T-helper 22 cell (primary cell): ENCODE measurements around the gene SMYD3.

Source experiments
- DNase-seq: peaks from one replicate; pipeline ENCODE4 v3.0.0-alpha.2; 2020; ENCODE audit warnings: low read depth

Gene SMYD3

GRCh38 chr1:246170574-246171261, 336.4 kb downstream of the SMYD3 start:
- no peak for DNase-seq

DNA sequence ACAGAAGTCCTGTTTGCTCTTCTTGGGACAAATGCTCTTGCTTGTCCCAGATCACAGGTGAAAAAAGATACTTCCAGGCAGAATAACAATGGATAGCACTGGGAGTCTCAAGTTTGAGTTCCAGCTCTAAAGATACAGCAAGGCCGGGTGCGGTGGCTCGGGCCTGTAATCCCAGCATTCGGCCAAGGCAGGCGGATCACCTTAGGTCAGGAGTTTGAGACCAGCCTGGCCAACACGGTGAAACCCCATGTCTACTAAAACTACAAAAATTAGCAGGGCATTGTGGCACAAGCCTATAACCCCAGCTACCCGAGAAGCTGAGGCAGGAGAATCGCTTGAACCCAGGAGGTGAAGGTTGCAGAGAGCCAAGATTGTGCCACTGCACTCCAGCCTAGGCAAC, 337.6 kb downstream of the SMYD3 start:
- no peak for DNase-seq

DNA sequence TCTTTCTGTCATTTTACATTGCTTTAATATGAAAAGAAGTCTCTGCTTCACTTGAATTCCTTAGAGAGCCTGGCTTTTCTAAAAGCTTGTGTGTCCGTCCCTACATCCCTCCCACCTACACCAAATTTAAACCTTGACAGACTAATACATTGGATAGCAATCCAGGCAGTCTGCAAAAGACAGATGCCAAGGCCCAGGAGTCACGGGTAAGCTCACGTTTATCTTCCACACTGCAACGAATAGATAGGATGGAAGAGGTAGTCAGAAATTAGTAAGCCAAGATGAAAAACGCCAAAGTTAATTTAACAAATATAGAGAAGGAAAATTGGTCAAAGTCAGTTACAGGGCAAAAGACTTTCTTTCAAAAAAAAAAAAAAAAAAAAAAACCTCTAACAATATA, 338.1 kb downstream of the SMYD3 start:
- no peak for DNase-seq

- DNase-seq = no peak
Measured at GRCh38 chr1:246166841-246167240, 340.2 kb downstream of the SMYD3 start.

DNA sequence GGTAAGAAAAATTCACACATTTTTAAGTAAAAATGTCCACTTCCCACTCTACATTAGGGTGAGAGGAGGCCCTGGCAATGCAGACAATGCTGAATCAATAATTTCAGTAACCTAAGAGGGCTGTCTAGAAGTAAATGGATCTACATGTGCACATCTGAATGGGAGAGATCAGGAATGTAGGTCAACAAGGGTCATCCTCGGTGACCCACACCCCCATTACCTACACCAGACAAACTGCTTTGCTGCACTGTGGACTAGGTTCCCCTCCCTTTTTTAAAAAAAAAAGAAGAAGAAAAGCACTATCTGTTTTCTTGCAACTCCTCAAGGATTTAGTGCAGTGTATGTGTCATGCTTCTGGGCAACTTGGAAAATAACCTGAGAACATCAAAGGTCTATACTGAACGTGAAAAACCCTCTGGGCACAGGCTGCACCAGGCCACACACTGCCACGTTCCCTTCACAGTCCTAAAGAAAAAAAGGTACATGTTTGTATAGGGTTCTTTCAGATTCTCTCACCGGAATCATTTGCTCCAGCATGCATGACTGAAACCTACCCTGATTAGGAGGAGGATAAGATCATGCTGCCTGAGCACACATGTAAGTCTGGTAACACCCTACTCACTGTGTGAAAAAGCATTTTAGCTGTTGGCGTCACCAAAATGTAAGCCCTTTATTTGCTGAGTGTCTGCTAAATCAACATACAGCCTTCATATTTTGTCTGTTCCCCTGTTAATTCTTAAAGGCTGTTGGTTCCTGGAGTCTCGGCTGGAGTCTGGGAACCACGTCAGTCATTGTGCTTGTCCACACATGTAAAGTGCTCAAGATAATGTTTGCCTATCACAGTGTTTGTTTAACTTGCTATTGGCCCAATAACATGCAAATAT, 341.0 kb downstream of the SMYD3 start:
- DNase-seq = no peak

DNA sequence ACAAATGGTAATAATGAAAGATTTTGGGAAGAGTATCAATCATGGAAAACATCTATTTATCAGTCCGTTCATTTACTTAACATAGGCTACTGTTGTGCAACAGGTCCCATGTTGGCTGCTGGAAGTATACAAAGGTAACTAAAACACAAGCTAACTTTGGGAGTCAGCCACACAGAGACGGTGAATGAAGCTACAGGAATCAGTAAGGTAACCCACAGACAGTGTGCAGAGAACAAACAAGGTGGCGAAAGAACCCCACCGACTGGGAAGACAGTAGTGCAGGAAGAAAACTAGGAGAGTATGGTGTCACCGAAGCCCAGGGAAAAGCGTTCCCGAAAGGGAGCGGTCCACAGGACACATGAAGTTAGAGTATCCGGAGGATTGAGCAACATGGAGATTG, 342.3 kb downstream of the SMYD3 start:
- DNase-seq = no peak

DNA sequence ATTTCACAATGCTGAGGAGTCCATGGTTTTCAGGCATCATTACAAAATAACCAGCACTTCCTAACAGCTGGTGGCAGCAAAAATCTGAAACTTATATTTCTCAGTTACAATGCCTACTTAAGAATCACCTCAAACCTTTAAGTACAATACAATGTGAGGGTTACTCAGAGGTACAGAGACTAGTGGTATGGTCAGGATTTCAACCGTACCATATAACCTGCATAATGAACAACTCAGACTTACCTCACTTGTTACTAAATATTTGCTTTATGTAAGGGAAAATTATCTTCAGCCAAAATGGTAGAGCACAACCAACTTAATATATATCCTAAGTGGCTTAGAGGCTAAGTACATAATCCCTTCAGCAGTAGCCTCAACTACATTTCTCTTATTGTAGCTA, 344.5 kb downstream of the SMYD3 start:
- no peak for DNase-seq

DNA sequence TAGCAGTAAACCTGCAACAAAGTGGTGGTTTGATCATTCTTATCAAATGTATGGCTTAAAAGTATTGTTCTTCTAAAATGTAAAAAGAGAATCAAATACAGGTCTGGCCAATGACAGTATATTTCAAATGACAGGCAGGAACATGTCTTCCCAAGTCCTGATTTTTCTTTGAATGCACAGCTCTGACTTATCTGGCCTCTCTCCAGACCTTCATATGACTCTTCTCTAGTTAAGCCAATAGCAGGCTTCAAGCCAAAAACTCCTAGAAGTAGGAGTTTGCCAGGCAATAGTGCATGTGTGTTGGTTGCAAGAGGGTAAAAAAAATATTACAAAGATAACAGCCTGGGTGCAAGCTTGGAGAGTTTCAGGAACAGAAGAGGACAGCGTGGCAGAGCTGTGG, 345.5 kb downstream of the SMYD3 start:
- DNase-seq = no peak

DNA sequence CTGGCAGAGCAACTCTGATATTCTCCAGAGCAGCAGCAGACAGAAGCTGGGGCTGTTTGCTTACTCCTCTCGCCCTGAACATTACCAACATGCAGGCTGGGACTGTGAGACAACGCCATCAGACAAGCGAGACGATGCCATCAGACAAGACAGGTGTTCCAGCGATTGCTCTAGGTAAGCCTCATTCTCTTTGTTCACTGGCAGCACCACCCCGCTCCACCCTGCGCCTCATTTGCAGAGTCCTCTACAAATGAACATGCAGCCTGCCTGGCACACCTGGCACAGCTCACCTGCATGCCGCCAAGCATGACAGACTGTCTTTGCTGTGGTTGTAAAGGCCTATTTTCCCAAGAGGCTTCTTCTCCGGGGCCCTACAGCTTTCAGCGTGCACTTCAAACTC, 346.2 kb downstream of the SMYD3 start:
- DNase-seq = no peak

DNA sequence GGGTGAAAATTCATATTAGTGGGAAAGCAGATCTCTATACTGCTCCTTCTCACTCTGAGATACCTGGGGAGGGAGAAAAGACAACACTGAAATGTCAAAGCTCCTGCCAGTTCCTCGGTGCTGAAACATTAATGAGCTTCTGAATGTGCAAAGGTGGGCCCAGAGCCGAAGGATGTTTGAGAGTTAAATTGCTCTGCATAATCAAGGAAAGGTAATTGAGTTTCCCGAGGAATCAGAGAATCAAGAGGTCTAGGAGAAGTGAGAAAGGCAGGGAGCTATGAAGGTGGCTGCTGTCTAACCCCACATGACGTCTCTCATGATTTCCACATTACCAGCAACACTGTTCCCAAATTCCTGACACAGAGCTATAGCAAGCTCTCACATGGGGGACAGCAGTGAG, 346.7 kb downstream of the SMYD3 start:
- DNase-seq = no peak

DNA sequence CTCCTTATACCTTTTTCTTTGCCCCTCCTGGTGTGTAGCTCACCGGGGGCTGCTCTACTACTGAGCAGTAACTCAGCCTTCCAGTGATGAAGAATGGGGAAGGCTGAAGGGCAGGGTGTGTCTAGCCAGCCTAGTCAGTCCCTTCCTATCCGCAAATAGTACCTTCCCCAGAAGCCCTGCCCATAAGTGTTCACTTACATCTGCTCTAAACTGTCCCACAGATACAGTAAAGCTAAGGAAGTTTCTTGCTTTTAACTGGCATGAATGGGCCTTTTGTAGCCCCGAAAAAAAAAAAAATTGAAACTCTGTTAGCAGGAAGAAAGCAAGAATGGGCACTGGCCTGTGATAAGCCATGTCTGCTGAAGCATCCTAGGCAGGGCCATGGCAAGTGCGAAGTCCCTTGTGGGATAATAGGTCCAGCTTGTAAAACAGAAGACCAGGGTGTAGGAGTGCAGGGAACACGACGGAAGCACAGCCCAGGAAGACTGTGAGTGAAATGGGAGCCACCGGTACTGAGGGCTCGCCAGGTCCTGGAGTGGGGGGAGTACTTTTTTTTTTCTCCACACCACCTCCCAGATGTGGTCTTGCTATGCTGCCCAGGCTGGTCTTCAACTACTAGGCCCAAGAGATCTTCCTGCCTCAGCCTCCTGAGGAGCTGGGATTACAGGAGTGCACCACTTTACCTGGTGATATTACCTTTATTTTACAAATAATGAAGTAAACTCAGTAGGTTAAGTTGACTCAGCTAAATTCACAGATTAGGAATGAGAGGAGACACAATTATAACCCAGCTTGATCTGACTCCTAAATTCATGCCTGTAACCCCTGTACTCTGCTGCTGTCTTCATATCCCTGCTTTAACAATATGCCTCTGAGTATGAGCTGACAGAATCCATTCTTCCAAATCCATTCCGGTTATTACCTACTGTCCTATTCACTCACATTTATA, 347.5 kb downstream of the SMYD3 start:
- DNase-seq = no peak

DNA sequence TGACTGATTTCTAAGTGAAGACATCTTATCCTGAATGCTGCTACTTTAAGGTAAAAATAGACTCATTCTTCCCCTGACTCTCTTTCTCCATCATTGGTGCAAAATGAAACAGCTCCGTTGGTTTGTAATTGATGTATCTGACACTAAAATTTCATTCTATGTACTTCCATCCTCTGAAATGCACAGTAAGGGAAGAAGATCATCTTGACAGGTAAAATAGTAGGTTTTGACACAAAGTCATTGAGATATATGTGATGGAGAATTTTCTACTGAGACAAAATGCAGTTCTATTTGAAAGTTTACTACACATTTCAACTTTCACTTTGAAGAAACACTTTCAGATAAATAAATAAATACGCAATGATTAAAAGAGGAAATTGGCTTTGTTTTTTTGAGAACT, 348.9 kb downstream of the SMYD3 start:
- DNase-seq = no peak

DNA sequence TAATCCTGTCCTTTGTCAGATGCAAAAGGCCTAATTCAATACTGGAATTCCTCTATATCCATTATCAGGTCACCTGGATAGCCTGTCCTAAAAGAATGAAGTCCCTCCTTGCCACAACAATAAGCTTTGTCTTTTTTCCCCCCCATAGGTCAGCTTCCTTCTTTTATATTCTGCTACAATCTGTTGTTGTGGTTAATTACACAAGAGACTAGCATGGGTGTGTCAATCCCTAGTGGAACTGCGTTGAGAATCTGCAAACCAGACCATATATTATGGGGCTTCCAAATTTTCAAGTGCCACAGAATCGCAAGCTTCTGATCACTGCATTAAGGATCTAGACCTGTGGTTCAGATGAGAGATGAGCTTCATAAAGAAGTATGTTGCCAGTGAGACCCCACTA, 349.6 kb downstream of the SMYD3 start:
- no peak for DNase-seq

DNA sequence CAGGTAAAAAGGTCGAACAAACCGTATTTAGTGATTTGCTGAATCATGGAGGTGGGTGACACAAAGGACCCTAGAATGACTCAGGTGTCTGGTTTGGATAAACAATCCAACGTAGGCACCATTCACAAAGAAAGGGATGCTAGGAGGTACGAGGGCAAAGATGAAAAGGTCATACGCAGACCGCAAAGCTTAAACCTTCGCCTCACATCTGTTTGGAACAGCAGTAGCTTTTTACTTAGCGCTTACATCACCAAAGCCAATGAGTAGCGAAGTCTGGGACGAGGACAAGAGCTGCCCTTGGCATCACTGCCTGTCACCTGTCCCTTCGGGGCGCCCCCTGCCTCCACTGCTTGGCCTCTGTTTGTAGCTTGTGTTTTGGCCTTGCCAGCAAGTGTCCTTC, 350.2 kb downstream of the SMYD3 start:
- no peak for DNase-seq

DNA sequence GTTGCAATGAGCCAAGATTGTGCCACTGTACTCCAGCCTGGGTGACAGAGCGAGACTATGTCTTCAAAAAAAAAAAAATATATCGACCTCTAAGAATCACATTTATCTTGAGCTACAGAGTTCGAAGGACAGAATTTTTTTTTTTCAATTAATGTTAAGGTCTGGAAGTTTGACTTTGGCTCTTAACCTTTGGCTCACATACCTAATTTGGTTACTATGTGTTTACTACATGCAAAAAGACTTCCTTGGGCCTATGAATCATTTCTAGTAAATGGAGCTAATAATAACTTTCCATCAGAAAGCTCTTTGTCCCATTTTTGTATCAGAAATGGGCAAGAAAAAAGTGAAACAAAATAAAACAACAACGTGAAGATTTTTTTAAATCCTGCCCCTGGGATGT, 351.2 kb downstream of the SMYD3 start:
- no peak for DNase-seq

DNA sequence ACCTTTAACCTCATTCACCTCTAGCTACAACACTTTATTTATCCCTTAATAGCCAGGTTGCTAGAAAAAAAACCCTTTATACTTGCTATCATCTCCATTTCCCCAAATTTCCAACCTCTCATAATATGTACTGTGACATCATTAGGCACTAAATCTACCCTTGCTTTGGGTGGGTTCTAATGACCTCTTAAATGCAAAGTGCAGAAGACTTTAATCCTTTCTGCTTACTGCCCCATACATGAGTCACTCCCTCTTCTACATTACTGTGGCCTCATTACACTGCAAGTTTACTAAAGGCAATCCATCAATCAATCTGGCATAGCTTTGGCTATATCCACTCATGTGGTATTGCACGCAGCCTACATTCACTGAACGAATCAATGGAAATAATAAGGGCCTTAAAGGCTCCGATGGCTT, 353.3 kb downstream of the SMYD3 start:
- DNase-seq = no peak

GRCh38 chr1:246152986-246153431, 354.1 kb downstream of the SMYD3 start:
- DNase-seq = no peak

GRCh38 chr1:246151796-246152434, 355.2 kb downstream of the SMYD3 start:
- no peak for DNase-seq

GRCh38 chr1:246149543-246149942, 357.5 kb downstream of the SMYD3 start:
- DNase-seq = no peak

DNA sequence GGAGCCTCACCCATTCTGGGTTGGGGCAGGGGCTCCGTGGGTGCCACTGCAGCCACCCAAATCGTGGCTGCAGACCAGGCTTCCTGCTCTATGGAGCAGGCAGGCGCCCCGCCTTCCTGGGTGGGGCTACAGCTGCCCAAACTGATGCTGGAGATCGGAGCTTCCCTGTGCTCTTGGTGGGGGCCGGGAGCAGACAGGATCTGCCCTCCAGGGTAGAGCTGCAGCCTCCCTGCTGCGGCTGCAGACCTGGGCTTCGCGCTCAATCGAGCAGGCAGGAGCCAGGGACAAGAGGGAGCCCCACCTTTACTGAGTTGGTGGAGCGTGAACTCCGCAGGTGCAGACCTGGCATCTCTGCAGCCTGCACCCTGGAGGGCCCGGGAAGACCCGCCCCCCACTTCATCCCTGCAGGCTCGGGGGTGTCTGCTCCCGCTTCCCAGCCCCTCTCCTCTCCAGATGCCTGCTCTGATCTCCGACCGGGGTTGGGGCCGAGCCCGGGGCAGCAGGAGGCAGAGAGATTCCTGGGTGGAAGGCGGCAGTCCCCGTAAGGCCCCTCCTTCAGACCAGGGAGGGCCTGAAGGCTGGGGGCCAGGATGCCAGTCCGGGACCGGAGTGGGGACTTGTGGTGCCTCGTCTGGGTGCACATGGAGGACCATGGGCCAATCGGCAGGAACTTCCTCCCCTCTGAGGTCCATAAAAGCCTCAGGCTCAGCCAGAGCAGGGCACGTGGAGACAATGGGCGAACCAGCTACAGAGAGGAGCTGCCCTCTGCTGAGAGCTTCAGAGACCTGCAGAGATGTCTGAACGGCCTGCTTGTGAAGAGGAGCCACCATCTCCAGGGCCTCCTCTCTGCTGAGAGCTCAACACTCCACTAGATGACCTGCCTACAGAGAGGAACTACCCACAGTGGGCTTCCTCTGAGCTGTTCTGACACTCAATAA, 359.3 kb downstream of the SMYD3 start:
- no peak for DNase-seq
